Measurements from ENCODE around the gene TANC1. TPM values are rescaled to one million over a fixed set of nuclear protein-coding genes. Genes with fewer than 3 reads are reported as not detected.

TANC1 gene
- total RNA-seq, 2 experiments from 2014 or later, result 0.31 to 0.33 TPM

DNA sequence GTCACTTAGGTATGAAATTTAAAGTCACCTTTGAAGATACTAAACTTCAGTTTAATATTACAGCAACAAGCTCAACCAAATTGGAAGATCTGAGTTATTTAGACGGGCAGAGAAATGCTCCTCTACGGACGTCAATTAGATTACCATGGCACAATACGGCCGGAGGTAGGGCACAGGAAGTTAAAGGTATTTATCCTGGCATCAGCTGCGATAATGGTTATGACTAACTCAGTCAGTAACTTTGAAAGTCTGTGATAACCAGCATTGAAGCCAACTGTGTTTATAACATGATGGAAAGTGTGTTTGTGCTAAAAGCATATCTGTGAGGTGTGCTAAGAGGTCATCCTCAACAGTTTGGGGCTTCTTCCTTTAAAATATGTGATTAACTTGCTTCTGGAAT, 200.7 kb downstream of the TANC1 start:
- DNase-seq, result no peak
- ATAC-seq (ENCODE audit: low read depth), result no peak
- H3K27ac Mint-ChIP-seq, result no peak overlapping the region
- no peaks in the 10 kb centered on the region for H3K27me3 Mint-ChIP-seq
- no peaks in the 10 kb centered on the region for H3K36me3 Mint-ChIP-seq
- POLR2A ChIA-PET, result no interaction called here
- no peaks in the 10 kb centered on the region for H3K4me1 Mint-ChIP-seq
- no peaks in the 10 kb centered on the region for H3K9me3 Mint-ChIP-seq
- no peak overlapping the region for H3K4me3 Mint-ChIP-seq

DNA sequence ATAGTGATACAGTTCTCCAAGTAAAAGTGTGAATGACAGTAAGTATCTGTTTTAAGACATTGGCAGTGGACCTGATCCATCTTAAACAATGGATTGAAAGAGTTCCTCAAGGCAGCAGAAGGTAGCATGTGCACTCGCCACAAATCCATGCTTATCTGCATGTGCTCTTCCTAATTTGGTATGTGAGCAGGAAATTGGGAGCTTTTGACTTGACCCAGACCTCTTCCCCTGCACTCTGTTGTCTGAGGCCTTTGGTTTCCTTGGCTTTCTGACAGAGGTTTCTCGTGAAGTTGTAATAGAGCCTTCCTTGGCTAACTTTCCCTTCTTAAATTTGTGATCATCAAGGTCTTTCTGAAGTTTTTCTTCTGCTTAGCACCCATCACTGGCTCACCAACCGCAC, 204.0 kb downstream of the TANC1 start:
- H3K4me3 Mint-ChIP-seq, result no peak overlapping the region
- H3K27ac Mint-ChIP-seq, result no peak overlapping the region
- H3K27me3 Mint-ChIP-seq, result no peaks in the 10 kb centered on the region
- POLR2A ChIA-PET, result no interaction called here
- H3K36me3 Mint-ChIP-seq, result no peaks in the 10 kb centered on the region
- DNase-seq (no peak), ATAC-seq (ENCODE audit: low read depth) (no peak)
- no peaks in the 10 kb centered on the region for H3K4me1 Mint-ChIP-seq
- H3K9me3 Mint-ChIP-seq, result no peaks in the 10 kb centered on the region

DNA sequence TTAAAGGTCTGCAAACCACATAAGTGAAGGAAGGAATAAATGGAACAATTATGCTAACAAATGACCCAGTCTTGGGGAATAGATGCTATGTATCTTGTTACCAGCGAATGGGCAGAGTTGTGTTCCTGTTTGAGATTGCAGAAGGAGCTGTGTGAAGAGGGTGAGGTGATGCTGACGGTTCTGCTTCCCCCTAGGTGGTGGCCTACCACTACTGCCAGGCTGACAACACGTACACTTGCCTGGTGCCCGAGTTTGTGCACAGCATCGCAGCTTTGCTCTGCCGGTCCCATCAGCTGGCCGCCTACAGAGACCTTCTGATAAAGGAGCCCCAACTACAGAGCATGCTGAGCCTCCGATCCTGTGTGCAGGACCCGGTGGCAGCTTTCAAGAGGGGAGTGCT, 206.3 kb downstream of the TANC1 start:
- DNase-seq (no peak), ATAC-seq (ENCODE audit: low read depth) (no peak)
- H3K4me3 Mint-ChIP-seq, result no peak overlapping the region
- H3K27ac Mint-ChIP-seq, result no peak overlapping the region
- no peaks in the 10 kb centered on the region for H3K4me1 Mint-ChIP-seq
- no peaks in the 10 kb centered on the region for H3K9me3 Mint-ChIP-seq
- no peaks in the 10 kb centered on the region for H3K27me3 Mint-ChIP-seq
- no peaks in the 10 kb centered on the region for H3K36me3 Mint-ChIP-seq
- POLR2A ChIA-PET, result no interaction called here

DNA sequence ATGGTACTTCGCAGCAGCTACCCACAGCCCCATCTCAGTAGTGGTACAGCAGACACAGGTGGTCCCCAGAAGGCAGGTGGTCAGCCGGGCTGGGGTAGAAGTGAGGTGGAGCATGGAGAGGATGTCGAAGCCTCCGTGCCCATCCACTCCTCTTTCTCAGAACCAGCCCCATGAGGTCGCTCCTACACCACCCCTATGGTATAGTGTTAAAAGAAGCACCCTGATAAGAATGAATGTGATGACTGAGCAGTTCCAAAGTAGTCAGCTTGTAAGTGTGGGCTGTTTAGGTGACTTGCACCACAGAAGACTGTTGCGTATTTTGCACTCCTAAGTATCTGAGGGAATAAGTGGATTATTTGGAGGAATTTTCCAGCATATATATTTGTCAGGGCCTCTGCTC, 206.7 kb downstream of the TANC1 start:
- Mint-ChIP-seq H3K27me3 (no peaks in the 10 kb centered on the region), H3K4me3 (no peak overlapping the region), H3K36me3 (no peaks in the 10 kb centered on the region), H3K27ac (no peak overlapping the region), H3K4me1 (no peaks in the 10 kb centered on the region), H3K9me3 (no peaks in the 10 kb centered on the region)
- POLR2A ChIA-PET, result no interaction called here
- ATAC-seq (ENCODE audit: low read depth), result no peak
- no peak for DNase-seq

DNA sequence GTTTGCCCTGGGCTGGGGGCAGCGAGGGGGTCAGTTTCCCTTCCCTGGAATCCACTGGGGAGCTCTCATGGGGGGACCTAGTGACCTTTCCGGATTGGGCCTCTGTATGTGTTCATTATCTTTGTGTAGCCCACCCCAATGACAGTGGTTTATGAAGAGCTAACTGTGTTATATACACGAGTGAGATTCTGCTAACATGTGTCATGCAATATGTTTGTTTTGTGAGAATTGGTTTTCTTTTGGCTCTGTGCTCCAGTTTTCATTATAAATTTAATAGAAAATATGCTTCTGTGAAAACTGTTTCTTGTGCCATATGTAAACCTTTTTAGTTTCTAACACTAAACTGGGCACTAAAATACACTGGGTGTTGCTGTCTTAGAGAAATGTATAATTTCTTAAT, 207.5 kb downstream of the TANC1 start:
- ATAC-seq (ENCODE audit: low read depth) (no peak), DNase-seq (no peak)
- Mint-ChIP-seq H3K27ac (no peak overlapping the region), H3K4me3 (no peak overlapping the region), H3K9me3 (no peaks in the 10 kb centered on the region), H3K4me1 (no peaks in the 10 kb centered on the region), H3K36me3 (no peaks in the 10 kb centered on the region), H3K27me3 (no peaks in the 10 kb centered on the region)
- POLR2A ChIA-PET, result no interaction called here

DNA sequence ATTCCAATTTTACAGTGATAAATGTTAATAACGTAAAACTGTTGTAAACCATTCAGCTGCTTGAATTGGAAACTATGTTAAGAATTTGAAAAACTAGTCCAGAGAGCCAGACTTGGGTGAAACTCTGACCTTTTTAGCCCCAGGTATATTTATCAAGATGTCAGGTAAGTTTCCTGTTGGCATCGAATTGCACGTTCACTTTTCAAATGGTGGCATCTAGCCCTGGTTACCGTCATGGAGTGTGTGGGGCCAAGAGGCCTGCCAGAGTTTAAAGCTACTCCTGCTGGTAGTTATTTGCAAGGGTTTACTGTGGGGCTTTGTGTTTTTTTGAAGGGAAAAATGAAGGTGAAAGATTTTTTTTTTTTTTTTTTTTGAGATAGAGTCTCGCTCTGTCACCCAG, 208.1 kb downstream of the TANC1 start:
- no peak for ATAC-seq (ENCODE audit: low read depth)
- H3K9me3 Mint-ChIP-seq, result no peaks in the 10 kb centered on the region
- H3K4me3 Mint-ChIP-seq, result no peak overlapping the region
- H3K27ac Mint-ChIP-seq, result no peak overlapping the region
- H3K36me3 Mint-ChIP-seq, result no peaks in the 10 kb centered on the region
- no peaks in the 10 kb centered on the region for H3K27me3 Mint-ChIP-seq
- POLR2A ChIA-PET, result no interaction called here
- DNase-seq, result no peak
- H3K4me1 Mint-ChIP-seq, result no peaks in the 10 kb centered on the region

DNA sequence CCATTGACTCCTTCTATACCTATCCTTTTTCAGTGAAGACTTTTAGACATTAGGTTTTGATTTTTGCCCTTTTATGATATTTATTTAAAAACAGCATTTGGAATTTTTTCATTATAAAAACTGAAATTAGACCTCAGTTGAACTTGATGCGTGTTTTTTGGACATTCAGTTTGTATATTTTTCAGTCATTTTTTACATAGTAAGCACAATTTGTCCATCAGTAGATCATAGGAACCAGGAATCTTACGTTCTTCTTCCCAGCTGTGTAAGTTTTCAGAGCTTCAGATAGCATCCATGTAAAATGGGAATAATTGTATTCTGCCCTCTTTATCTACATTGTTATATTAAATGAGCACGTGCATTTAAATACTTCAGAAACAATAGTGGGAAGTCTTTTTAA, 208.9 kb downstream of the TANC1 start:
- no peak for ATAC-seq (ENCODE audit: low read depth)
- Mint-ChIP-seq H3K4me3 (no peak overlapping the region), H3K9me3 (no peaks in the 10 kb centered on the region), H3K36me3 (no peaks in the 10 kb centered on the region), H3K27ac (no peak overlapping the region), H3K27me3 (no peaks in the 10 kb centered on the region), H3K4me1 (no peaks in the 10 kb centered on the region)
- no peak for DNase-seq
- POLR2A ChIA-PET, result no interaction called here

DNA sequence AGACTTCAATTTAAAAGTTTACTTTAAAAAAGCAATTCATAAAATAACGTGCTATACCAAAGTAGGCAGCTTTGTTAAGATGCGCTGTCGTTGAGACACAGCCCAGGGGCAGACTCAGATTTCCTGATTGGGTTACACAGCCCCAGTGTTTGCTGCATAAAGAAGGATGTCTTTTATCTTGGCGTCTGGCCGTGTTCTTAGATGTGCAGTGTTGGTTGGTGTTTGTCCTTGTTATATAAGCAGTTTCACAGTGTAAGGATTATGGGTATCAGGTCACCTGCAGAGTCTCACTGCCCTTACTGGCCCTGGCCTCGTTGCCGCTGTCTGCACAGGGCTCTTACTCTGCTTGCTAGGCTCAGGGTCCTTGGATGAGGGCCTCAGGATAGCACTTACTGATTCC, 209.5 kb downstream of the TANC1 start:
- POLR2A ChIA-PET, result no interaction called here

DNA sequence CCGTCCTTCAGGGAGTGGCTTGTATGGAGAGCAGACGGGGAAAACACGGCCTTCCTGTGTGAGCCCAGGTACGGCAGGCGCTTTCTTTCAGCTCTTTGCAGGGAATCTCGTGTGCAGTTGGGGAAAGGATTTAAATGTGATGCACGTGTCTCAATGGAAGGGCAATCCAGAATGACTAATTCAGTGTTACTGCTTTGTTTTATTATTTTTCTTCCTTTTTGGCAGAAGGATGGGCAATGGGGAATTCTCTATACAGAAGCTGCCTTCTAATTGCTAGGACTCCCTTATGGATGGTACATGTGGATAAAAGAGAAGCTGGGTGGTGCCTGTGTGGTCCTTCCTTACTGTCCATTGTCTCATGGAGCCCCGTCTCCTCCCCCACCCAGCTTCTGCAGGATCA, 210.7 kb downstream of the TANC1 start:
- POLR2A ChIA-PET, result no interaction called here
- ATAC-seq (ENCODE audit: low read depth) (no peak), DNase-seq (no peak)
- Mint-ChIP-seq H3K9me3 (no peaks in the 10 kb centered on the region), H3K36me3 (no peaks in the 10 kb centered on the region), H3K27me3 (no peaks in the 10 kb centered on the region), H3K27ac (no peak overlapping the region), H3K4me3 (no peak overlapping the region), H3K4me1 (no peaks in the 10 kb centered on the region)

More for the DNA sequence above, 209.5 kb downstream of the TANC1 start:
- no peaks in the 10 kb centered on the region for H3K9me3 Mint-ChIP-seq
- DNase-seq (no peak), ATAC-seq (ENCODE audit: low read depth) (no peak)
- H3K4me3 Mint-ChIP-seq, result no peak overlapping the region
- H3K27ac Mint-ChIP-seq, result no peak overlapping the region
- no peaks in the 10 kb centered on the region for H3K27me3 Mint-ChIP-seq
- no peaks in the 10 kb centered on the region for H3K36me3 Mint-ChIP-seq
- H3K4me1 Mint-ChIP-seq, result no peaks in the 10 kb centered on the region

DNA sequence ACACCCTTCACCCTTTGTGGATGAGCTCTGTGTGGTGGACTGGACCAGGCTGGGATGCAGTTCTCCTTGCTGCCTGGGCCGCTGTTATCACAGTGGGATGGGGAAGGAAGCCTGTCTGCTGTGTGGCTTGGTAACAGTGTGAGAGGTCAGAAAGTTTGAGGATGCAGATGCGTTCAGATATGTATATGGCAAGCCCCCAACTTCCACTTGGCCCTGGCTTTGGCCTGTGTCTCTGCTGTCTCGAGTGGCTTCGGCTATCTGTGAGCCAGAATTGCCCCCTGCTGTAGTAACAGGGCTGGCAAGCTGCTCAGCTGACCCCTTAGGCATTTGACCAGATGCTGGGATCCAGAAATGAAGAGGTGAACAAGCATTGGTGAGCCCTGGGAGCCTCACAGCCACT, 211.3 kb downstream of the TANC1 start:
- ATAC-seq (ENCODE audit: low read depth) (no peak), DNase-seq (no peak)
- Mint-ChIP-seq H3K27me3 (no peaks in the 10 kb centered on the region), H3K4me1 (no peaks in the 10 kb centered on the region), H3K9me3 (no peaks in the 10 kb centered on the region), H3K36me3 (no peaks in the 10 kb centered on the region), H3K27ac (no peak overlapping the region), H3K4me3 (no peak overlapping the region)
- POLR2A ChIA-PET, result no interaction called here

DNA sequence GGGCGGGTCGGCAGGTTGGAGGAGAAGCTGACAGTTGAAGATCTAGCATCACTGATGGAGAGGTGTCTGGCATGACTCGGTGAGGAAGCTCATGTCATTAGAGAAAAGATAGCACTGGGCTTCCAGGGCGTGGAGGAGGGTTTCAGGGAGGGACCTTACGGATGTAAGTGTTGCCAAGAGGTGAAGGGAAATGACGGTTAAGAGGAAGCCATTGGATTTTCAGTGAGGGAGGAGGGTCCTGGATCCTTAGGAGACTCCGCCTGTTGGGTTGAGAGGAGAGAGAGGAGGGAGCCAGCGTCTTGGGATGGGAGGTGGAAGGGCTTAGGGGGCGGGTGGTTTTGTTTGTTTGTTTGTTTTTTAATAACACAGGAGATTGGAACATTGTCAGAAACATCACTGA, 214.9 kb downstream of the TANC1 start:
- no peaks in the 10 kb centered on the region for H3K9me3 Mint-ChIP-seq
- no peak overlapping the region for H3K4me3 Mint-ChIP-seq
- H3K27ac Mint-ChIP-seq, result no peak overlapping the region
- ATAC-seq (ENCODE audit: low read depth) (no peak), DNase-seq (no peak)
- no peaks in the 10 kb centered on the region for H3K27me3 Mint-ChIP-seq
- POLR2A ChIA-PET, result no interaction called here
- H3K36me3 Mint-ChIP-seq, result no peaks in the 10 kb centered on the region
- H3K4me1 Mint-ChIP-seq, result peaks cover 6% of the 10 kb centered on the region

DNA sequence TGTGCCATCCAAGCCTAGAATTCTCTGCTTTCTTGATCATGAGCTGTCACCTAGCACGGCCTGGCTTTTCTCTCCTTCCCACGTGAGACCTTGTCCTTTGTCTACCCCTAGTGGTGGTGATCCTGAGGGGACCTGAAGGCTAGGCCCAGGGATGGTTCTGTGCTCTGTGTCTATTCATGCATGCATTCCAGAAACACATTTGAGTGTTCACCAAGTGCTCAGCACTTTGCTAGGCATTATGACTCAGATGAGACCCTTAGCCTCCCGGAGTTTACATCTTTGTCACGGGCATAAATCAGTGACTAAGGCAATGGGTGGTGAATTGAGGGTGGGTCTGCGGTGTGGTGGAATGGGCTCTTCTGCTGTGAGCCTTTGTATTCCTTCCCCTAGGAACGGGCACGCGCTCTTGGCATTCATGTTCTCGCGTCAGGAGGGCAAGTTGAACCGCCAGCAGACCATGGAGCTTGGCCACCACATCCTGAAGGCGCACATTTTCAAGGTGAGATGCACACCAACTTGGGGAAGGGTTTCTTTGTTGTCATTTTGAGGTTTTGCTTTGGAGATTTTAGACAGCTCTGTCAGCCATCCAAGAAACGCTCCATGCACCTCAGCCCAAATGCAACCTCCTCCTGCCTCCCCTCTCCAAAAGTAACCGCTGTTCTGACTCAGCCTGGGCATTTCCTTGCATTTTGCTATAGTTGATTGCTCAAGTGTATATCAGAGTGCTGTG, 217.1 kb downstream of the TANC1 start:
- peak; percentile 45 for ATAC-seq (ENCODE audit: low read depth)
- Mint-ChIP-seq H3K9me3 (no peaks in the 10 kb centered on the region), H3K4me3 (no peak overlapping the region), H3K4me1 (peaks cover 6% of the 10 kb centered on the region), H3K36me3 (no peaks in the 10 kb centered on the region), H3K27me3 (no peaks in the 10 kb centered on the region), H3K27ac (no peak overlapping the region)
- no peak for DNase-seq
- POLR2A ChIA-PET, result no interaction called here

DNA sequence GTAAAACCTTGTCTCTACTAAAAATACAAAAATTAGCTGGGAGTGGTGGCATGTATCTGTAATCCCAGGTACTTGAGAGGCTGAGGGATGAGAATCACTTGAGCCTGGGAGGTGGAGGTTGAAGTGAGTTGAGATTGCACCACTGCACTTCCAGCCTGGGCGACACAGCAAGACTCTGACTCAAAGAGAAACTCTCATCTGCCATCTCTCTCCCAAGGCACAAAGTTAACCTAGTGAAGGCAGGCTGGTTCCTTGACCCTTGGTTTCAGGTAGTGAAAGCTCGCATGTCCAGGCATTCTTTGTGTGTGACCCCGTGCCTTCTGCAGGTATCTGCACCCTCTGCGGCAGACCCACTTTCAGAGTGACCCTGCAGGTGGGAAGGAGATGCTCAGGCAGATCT, 218.0 kb downstream of the TANC1 start:
- Mint-ChIP-seq H3K4me1 (peaks cover 6% of the 10 kb centered on the region), H3K4me3 (no peak overlapping the region), H3K9me3 (no peaks in the 10 kb centered on the region), H3K27ac (no peak overlapping the region), H3K27me3 (no peaks in the 10 kb centered on the region), H3K36me3 (no peaks in the 10 kb centered on the region)
- POLR2A ChIA-PET, result no interaction called here
- DNase-seq (no peak), ATAC-seq (ENCODE audit: low read depth) (no peak)

DNA sequence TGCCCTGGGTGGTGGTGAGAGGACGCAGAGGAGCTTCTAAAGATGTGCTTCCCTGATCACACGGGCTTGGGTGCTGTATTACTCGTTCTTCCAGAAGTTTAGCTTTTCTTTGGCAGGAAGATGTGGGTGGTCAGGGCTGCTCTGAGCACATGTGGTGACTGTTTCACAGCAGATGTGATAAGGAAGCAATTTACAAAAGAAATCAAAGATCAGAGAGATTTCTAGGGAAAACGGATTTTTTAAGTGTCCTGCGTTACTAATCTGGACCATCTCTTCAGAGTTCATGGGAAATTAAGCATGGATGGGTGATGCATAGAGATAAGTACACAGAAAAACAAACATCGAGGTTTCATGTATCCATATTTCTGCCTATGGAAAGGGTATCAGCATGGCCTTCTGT, 218.7 kb downstream of the TANC1 start:
- Mint-ChIP-seq H3K9me3 (no peaks in the 10 kb centered on the region), H3K27ac (no peak overlapping the region), H3K4me1 (peaks cover 6% of the 10 kb centered on the region), H3K27me3 (no peaks in the 10 kb centered on the region), H3K4me3 (no peak overlapping the region), H3K36me3 (no peaks in the 10 kb centered on the region)
- no peak for ATAC-seq (ENCODE audit: low read depth)
- DNase-seq, result no peak
- POLR2A ChIA-PET, result no interaction called here

DNA sequence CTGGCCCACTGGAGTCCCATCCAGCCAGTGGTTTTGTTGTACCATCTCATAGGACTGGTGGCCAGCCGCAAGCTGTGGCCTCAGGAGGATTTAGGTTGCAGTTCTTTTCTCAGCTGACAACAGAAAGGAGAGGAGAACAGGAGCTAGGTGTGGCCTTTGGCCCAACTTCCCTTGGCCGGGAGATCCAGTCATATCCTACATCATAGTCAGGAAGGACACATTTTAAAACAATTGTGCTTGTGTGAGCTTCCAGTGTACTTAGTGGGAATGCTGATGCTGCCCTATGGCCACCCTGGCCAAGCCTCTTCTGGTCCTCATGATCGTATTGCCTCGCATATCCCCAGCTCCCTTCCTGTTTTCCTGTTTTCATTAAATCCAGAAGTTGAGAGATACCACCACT, 220.0 kb downstream of the TANC1 start:
- POLR2A ChIA-PET, result no interaction called here
- Mint-ChIP-seq H3K27me3 (no peaks in the 10 kb centered on the region), H3K27ac (no peak overlapping the region), H3K9me3 (no peaks in the 10 kb centered on the region), H3K36me3 (no peaks in the 10 kb centered on the region), H3K4me3 (no peak overlapping the region), H3K4me1 (peaks cover 6% of the 10 kb centered on the region)
- no peak for DNase-seq
- ATAC-seq (ENCODE audit: low read depth), result no peak
